ENCODE measurements around the gene TPRG1L.

GRCh38 chr1:3652548-3653285 is 27.9 kb downstream of the TPRG1L start:
- TF ChIP-seq CTCF (IDR thresholded peaks at IDR 0.05; ENCODE audit: low read depth, low read length) (no peak), EZH2phosphoT487 (IDR thresholded peaks at IDR 0.05; ENCODE audit: low read depth) (no peak)

Measured in OCI-LY3 (cell line).